VCaP (cell line): Measurements from ENCODE around the gene KRTAP3-1.

Experiments
- H3K27ac ChIP-seq: fragments of 450-650 bp; 2 replicates; pipeline ENCODE4 v1.5.1; 2017
- CTCF ChIP-seq: fragments of 450-650 bp; conservative IDR thresholded peaks from 2 replicates; pipeline ENCODE4 v1.5.1; 2017; ENCODE audit warnings: mild to moderate bottlenecking, moderate library complexity

The KRTAP3-1 gene

GRCh38 chr17:40986920-40987319 lies 22.0 kb downstream of the KRTAP3-1 start:
- TF ChIP-seq CTCF, result no peak
- no peak overlapping the region for H3K27ac ChIP-seq

- no peak for TF ChIP-seq CTCF
- no peak within 1 kb of the TSS for H3K27ac ChIP-seq
Measured at GRCh38 chr17:40984226-40984625, 24.7 kb downstream of the KRTAP3-1 start, which contains the start of gene KRT40. TSS of gene KRT40 (minus strand) at chr17:40984326. CDS start at chr17:40984273, 53 bp downstream.

- no peak for TF ChIP-seq CTCF
- H3K27ac ChIP-seq, result no peak overlapping the region
Measured at GRCh38 chr17:40981115-40981514, 27.8 kb downstream of the KRTAP3-1 start.

- TF ChIP-seq CTCF, result no peak
- H3K27ac ChIP-seq, result no peak overlapping the region
Measured at GRCh38 chr17:40980596-40980995, 28.3 kb downstream of the KRTAP3-1 start.

- H3K27ac ChIP-seq, result no peak overlapping the region
- TF ChIP-seq CTCF, result no peak
Measured at GRCh38 chr17:40980117-40980516, 28.8 kb downstream of the KRTAP3-1 start.

GRCh38 chr17:40978575-40979151 lies 30.3 kb downstream of the KRTAP3-1 start:
- no peak for TF ChIP-seq CTCF
- H3K27ac ChIP-seq, result no peak overlapping the region

GRCh38 chr17:40975516-40975915 lies 33.4 kb downstream of the KRTAP3-1 start:
- TF ChIP-seq CTCF, result no peak
- H3K27ac ChIP-seq, result no peak overlapping the region
